AG20443 (cell line): ENCODE measurements around the gene ATP2B2.
"Not testable (repeated sequence)": the region's sequence is repeated elsewhere in the genome, so short reads cannot be mapped to it uniquely, and the experiment has no call there.

ENCODE experiments used
- DNase-seq: peaks from one replicate; pipeline ENCODE4 v3.0.0; 2012; ENCODE audit warnings: low spot score, mixed read lengths

ATP2B2 gene

GRCh38 chr3:10299679-10300078 lies 205.7 kb downstream of the ATP2B2 start:
- no peak for DNase-seq

GRCh38 chr3:10299175-10299574 lies 206.2 kb downstream of the ATP2B2 start:
- DNase-seq: no peak

GRCh38 chr3:10298064-10298463 lies 207.3 kb downstream of the ATP2B2 start:
- DNase-seq: not testable (repeated sequence)

GRCh38 chr3:10294030-10294586 lies 211.3 kb downstream of the ATP2B2 start:
- DNase-seq: no peak

GRCh38 chr3:10292505-10293419 lies 212.6 kb downstream of the ATP2B2 start, which contains the start of gene GHRL:
Gene GHRL, minus strand, starts transcription at chr3:10292947. Its CDS starts 2,767 bp downstream, at chr3:10290180.
- no peak for DNase-seq

- DNase-seq: no peak
Observed at GRCh38 chr3:10291641-10292040, 213.7 kb downstream of the ATP2B2 start.

GRCh38 chr3:10290481-10291176 lies 214.8 kb downstream of the ATP2B2 start:
- DNase-seq: no peak

GRCh38 chr3:10289787-10290355 lies 215.5 kb downstream of the ATP2B2 start:
- no peak for DNase-seq

- no peak for DNase-seq
Observed at GRCh38 chr3:10289077-10289476, 216.3 kb downstream of the ATP2B2 start.

- DNase-seq: no peak
Observed at GRCh38 chr3:10288575-10288960, 216.8 kb downstream of the ATP2B2 start.

GRCh38 chr3:10287936-10288574 lies 217.3 kb downstream of the ATP2B2 start:
- no peak for DNase-seq

- DNase-seq: peak; percentile 50
Observed at GRCh38 chr3:10286596-10287295, 218.6 kb downstream of the ATP2B2 start.

- DNase-seq: no peak
Observed at GRCh38 chr3:10286133-10286524, 219.3 kb downstream of the ATP2B2 start.

- no peak for DNase-seq
Observed at GRCh38 chr3:10285272-10286132, 219.9 kb downstream of the ATP2B2 start.

- DNase-seq: no peak
Observed at GRCh38 chr3:10284496-10284895, 220.9 kb downstream of the ATP2B2 start.

GRCh38 chr3:10283638-10284037 lies 221.7 kb downstream of the ATP2B2 start:
- DNase-seq: no peak

GRCh38 chr3:10281951-10282350 lies 223.4 kb downstream of the ATP2B2 start:
- peak; percentile 55 for DNase-seq

- no peak for DNase-seq
Observed at GRCh38 chr3:10280571-10280970, 224.8 kb downstream of the ATP2B2 start.

GRCh38 chr3:10280177-10280529 lies 225.2 kb downstream of the ATP2B2 start:
- no peak for DNase-seq

- no peak for DNase-seq
Observed at GRCh38 chr3:10279384-10280176, 225.8 kb downstream of the ATP2B2 start.
